Thyroid gland (tissue), 4 donors: ENCODE measurements around the gene ATOSA.

Experiments used
- POLR2A ChIP-seq, 2 donors: fragments of 450-650 bp; IDR thresholded peaks; one replicate each; pipeline ENCODE4 v1.6.1; 2017; ENCODE audit warnings: antibody characterized with exemption in 2 of 2, mild to moderate bottlenecking in 2 of 2, moderate library complexity in 1 of 2
- TF ChIP-seq, protein P1 (sequence below), 6 experiments: fragments of 200-600 bp in 3 of 6; fragments of 450-650 bp in 3 of 6; sonication (generic) in 3 of 6; IDR thresholded peaks; one replicate each; pipeline ENCODE4 v1.5.1; 2016 to 2019; ENCODE audit warnings: antibody characterized with exemption in 6 of 6, mild to moderate bottlenecking in 2 of 6, inconsistent platforms in 1 of 6, moderate library complexity in 1 of 6

GRCh38 chr15:52695154-52695553 lies 16.0 kb upstream of the ATOSA start:
- TF ChIP-seq, protein P1, sequence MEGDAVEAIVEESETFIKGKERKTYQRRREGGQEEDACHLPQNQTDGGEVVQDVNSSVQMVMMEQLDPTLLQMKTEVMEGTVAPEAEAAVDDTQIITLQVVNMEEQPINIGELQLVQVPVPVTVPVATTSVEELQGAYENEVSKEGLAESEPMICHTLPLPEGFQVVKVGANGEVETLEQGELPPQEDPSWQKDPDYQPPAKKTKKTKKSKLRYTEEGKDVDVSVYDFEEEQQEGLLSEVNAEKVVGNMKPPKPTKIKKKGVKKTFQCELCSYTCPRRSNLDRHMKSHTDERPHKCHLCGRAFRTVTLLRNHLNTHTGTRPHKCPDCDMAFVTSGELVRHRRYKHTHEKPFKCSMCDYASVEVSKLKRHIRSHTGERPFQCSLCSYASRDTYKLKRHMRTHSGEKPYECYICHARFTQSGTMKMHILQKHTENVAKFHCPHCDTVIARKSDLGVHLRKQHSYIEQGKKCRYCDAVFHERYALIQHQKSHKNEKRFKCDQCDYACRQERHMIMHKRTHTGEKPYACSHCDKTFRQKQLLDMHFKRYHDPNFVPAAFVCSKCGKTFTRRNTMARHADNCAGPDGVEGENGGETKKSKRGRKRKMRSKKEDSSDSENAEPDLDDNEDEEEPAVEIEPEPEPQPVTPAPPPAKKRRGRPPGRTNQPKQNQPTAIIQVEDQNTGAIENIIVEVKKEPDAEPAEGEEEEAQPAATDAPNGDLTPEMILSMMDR (IDR thresholded peaks at IDR 0.05), result no peak
- TF ChIP-seq POLR2A (IDR thresholded peaks at IDR 0.05), result no peak
